Measurements from ENCODE around the gene MEGF8.

Gene MEGF8

GRCh38 chr19:42401365-42402303 is 76.2 kb downstream of the MEGF8 start:
- TF ChIP-seq GATA2 (IDR thresholded peaks at IDR 0.05; ENCODE audit: low read depth, low read length) (no peak), GATA3 (IDR thresholded peaks at IDR 0.05; ENCODE audit: low read depth, low read length) (no peak)

DNA sequence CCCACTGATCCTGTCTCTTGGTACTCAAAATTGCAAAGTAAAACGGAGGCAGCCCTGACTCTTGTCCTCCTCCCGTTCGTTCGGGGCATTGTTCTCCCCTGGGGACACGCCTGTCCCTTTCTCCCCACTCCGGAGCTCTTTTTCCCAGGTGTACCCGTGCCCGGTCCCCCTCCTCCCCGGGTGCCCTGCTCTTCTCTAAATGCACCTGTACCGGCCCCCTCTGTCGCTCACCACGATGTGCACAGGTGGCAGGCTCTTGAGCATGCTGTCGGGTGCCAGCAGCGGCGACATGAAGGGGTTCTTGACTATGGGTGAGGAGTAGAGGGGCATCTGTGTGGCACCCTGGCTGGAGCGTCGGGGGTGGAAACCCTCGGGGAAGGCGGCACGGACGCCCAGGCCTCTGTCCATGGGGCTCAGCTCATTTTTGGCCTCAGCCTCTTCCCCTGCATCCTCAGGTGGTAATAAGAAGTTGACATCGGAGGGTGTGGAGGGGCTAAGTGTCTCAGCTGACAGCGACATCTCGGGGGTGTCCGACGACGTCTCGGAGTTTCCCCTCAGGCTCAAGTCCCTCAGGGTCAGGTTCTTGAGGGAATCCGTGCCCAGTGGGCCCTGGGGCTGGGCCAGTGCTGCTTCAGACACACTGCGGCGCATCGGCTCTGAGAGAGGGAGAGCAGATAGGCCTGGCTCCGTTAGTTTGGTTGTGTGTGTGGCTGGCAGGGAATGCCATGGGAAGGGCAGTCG is 77.1 kb downstream of the MEGF8 start:
- TF ChIP-seq GATA2 (IDR thresholded peaks at IDR 0.05; ENCODE audit: low read depth, low read length) (no peak), GATA3 (IDR thresholded peaks at IDR 0.05; ENCODE audit: low read depth, low read length) (no peak)

- TF ChIP-seq GATA2 (IDR thresholded peaks at IDR 0.05; ENCODE audit: low read depth, low read length) (no peak), GATA3 (IDR thresholded peaks at IDR 0.05; ENCODE audit: low read depth, low read length) (no peak)
Observed at GRCh38 chr19:42403586-42403985, 78.2 kb downstream of the MEGF8 start.

GRCh38 chr19:42406111-42406510 is 80.7 kb downstream of the MEGF8 start:
- TF ChIP-seq GATA2 (IDR thresholded peaks at IDR 0.05; ENCODE audit: low read depth, low read length) (no peak), GATA3 (IDR thresholded peaks at IDR 0.05; ENCODE audit: low read depth, low read length) (no peak)

DNA sequence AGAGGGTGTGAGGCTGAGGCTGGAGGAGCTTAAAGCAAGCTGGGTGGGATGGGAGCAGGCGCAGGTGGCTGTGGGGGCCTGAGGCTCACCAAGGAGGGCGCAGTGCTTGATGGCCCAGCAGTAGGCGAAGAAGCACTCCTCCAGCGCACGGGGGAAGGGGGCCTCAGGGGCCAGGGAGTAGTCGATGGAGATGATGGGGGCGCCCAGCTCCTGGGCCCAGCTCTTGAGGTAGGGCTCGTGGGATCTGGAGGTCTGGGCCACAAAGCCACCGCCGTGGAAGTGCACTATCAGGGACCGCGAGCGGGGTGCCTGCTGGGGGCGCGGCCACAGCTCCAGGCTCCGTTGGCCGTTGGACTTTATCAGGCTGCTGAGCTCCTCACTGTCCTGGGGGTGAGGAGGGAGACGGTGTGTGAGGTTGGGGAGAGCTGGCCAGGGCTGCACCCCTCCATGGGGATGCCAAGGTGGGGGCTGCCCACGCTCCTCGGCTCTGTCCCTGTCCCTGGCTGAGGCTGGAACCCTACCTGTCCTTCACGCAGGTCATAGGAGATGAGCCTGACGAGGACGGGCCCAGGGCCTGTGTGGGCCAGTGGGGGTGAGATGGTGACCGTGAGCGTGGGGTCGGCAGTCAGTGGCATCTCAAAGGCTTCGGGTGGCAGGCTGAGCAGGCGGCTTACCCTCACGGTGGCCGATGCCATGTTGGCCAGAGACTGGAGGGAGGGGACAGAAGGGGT is 81.8 kb downstream of the MEGF8 start:
- no peak for TF ChIP-seq GATA3 (IDR thresholded peaks at IDR 0.05; ENCODE audit: low read depth, low read length)
- no peak for TF ChIP-seq GATA2 (IDR thresholded peaks at IDR 0.05; ENCODE audit: low read depth, low read length)

- TF ChIP-seq GATA2 (IDR thresholded peaks at IDR 0.05; ENCODE audit: low read depth, low read length), result no peak
- TF ChIP-seq GATA3 (IDR thresholded peaks at IDR 0.05; ENCODE audit: low read depth, low read length), result no peak
Observed at GRCh38 chr19:42407816-42408175, 82.4 kb downstream of the MEGF8 start.

- TF ChIP-seq GATA2 (IDR thresholded peaks at IDR 0.05; ENCODE audit: low read depth, low read length) (no peak), GATA3 (IDR thresholded peaks at IDR 0.05; ENCODE audit: low read depth, low read length) (no peak)
Observed at GRCh38 chr19:42409477-42409876, 84.0 kb downstream of the MEGF8 start.

- no peak for TF ChIP-seq GATA2 (IDR thresholded peaks at IDR 0.05; ENCODE audit: low read depth, low read length)
Observed at GRCh38 chr19:42410371-42410770, 84.9 kb downstream of the MEGF8 start.

GRCh38 chr19:42411581-42412178 is 86.2 kb downstream of the MEGF8 start:
- TF ChIP-seq GATA3 (IDR thresholded peaks at IDR 0.05; ENCODE audit: low read depth, low read length), result no peak
- TF ChIP-seq GATA2 (IDR thresholded peaks at IDR 0.05; ENCODE audit: low read depth, low read length), result peak; percentile 29; the same call in 1 of the 2 replicates

- TF ChIP-seq GATA3 (IDR thresholded peaks at IDR 0.05; ENCODE audit: low read depth, low read length), result no peak
- no peak for TF ChIP-seq GATA2 (IDR thresholded peaks at IDR 0.05; ENCODE audit: low read depth, low read length)
Observed at GRCh38 chr19:42412227-42412626, 86.8 kb downstream of the MEGF8 start.

DNA sequence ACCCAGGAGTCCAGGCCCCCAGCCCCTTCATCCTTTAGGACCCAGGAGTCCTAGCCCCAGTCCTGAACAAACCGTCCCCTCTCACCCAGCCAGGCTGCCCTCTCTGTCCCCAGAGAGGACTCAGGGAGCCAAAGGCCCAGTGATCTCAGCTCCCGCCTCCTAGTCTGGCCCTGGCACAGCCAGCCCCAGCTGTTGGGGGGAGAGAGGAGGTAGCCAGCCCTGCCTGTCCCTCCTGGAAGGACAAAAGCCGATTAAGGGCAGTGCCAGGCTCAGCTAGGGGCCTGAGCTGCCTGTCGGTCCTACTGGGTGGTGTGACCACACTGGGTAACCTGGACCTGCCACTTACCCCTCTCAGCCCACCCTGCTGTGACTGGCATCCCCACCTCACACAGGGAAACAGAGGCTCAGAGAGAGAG is 87.2 kb downstream of the MEGF8 start:
- TF ChIP-seq GATA2 (IDR thresholded peaks at IDR 0.05; ENCODE audit: low read depth, low read length) (no peak), GATA3 (IDR thresholded peaks at IDR 0.05; ENCODE audit: low read depth, low read length) (no peak)

- no peak for TF ChIP-seq GATA2 (IDR thresholded peaks at IDR 0.05; ENCODE audit: low read depth, low read length)
- TF ChIP-seq GATA3 (IDR thresholded peaks at IDR 0.05; ENCODE audit: low read depth, low read length), result no peak
Observed at GRCh38 chr19:42419309-42419708, 93.9 kb downstream of the MEGF8 start.

DNA sequence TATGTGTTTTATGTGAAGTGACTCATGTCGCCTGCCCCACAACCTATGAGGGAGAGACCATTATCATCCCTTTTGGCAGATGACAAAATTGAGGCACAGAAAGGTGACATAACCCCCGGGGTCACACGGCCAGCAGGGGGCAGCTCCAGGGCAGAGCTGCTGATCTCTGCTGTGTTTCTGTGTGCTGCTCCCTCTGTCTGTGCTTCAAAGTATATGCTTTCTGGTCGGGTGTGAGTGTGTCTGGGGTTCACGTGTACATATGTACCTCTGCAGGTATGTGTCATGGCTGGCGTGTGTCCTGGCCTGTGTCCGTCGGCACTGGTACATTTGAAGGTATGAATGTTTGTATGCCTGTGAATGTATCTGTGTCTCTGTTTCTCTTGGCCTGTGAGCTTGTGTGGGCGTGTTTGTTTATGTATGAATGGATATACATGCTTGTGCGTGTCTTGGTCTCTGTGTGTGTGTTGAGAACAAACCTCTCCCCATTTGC is 94.7 kb downstream of the MEGF8 start:
- no peak for TF ChIP-seq GATA2 (IDR thresholded peaks at IDR 0.05; ENCODE audit: low read depth, low read length)
- TF ChIP-seq GATA3 (IDR thresholded peaks at IDR 0.05; ENCODE audit: low read depth, low read length), result no peak

- TF ChIP-seq GATA3 (IDR thresholded peaks at IDR 0.05; ENCODE audit: low read depth, low read length), result no peak
Observed at GRCh38 chr19:42421101-42421500, 95.7 kb downstream of the MEGF8 start.

Data from SH-SY5Y (cell line).